K562 (cell line): ENCODE data around the gene TDRD10. TPM values are rescaled to one million over a fixed set of nuclear protein-coding genes. Genes with fewer than 3 reads are reported as not detected.
A peak's percentile ranks its signal among the peaks of the same experiment; 100 is the strongest.

Source experiments
- BRD9 ChIP-seq: fragments of 450-650 bp; IDR thresholded peaks from 2 replicates; pipeline ENCODE4 v1.6.1; 2018; ENCODE audit warnings: low read depth; ENCODE audit not compliant: partially characterized antibody
- ESRRB ChIP-seq: fragments of 250-450 bp; sonication (Bioruptor Pico); IDR thresholded peaks from 2 replicates; pipeline ENCODE4 v1.5.0; 2020; ENCODE audit warnings: mild to moderate bottlenecking, moderate library complexity, borderline replicate concordance
- FOXJ2 ChIP-seq: fragments of 200-800 bp; sonication (Bioruptor generic); IDR thresholded peaks from 2 replicates; pipeline ENCODE4 v1.6.1; 2016; ENCODE audit warnings: missing genetic modification characterization, missing compliant biosample characterization
- HEY1 ChIP-seq: fragments of 250-450 bp; sonication (Bioruptor Pico); IDR thresholded peaks from 2 replicates; pipeline ENCODE4 v1.5.0; 2020; ENCODE audit warnings: mild to moderate bottlenecking, moderate library complexity, borderline replicate concordance
- HOMEZ ChIP-seq: fragments of 250-450 bp; sonication (Bioruptor Pico); IDR thresholded peaks from 2 replicates; pipeline ENCODE4 v1.4.0; 2020; ENCODE audit warnings: mild to moderate bottlenecking, moderate library complexity
- KDM4B ChIP-seq, 2 experiments: fragments of 450-650 bp in 1 of 2; sonication (generic) in 1 of 2; IDR thresholded peaks; 2 replicates each; pipeline ENCODE4 v1.6.1; 2016 to 2017; ENCODE audit warnings: borderline replicate concordance in 2 of 2, antibody characterized with exemption in 1 of 2, low read depth in 1 of 2, mild to moderate bottlenecking in 1 of 2
- MXD1 ChIP-seq: fragments of 250-450 bp; sonication (Bioruptor Pico); IDR thresholded peaks from 2 replicates; pipeline ENCODE4 v1.8.0; 2021; ENCODE audit warnings: borderline replicate concordance, mild to moderate bottlenecking, moderate library complexity; ENCODE audit not compliant: poor library complexity, severe bottlenecking
- PTBP1 ChIP-seq: fragments of 200-400 bp; formaldehyde crosslinking; IDR thresholded peaks from 2 replicates; pipeline ENCODE4 v1.6.1; 2017; ENCODE audit warnings: low read depth, low read length
- RBM34 ChIP-seq: fragments of 200-400 bp; formaldehyde crosslinking; IDR thresholded peaks from 2 replicates; pipeline ENCODE4 v1.6.1; 2018; ENCODE audit warnings: low read length, borderline replicate concordance; ENCODE audit not compliant: insufficient read depth
- REST ChIP-seq, 2 experiments: fragments of 450-650 bp; formaldehyde crosslinking in 1 of 2; IDR thresholded peaks; 2 replicates each; pipeline versions ENCODE4 v1.4.0 to v1.6.1; 2014 to 2020; ENCODE audit warnings: mild to moderate bottlenecking in 2 of 2, borderline replicate concordance in 1 of 2, low read depth in 1 of 2
- SLC30A9 ChIP-seq: fragments of 250-450 bp; sonication (Bioruptor Pico); IDR thresholded peaks from 2 replicates; pipeline ENCODE4 v1.8.0; 2022; ENCODE audit warnings: mild to moderate bottlenecking, moderate library complexity
- STAT5A ChIP-seq: IDR thresholded peaks from 2 replicates; pipeline ENCODE4 v1.6.1; 2012; ENCODE audit warnings: low read length, inconsistent platforms, borderline replicate concordance
- ZNF316 ChIP-seq: fragments of 450-650 bp; IDR thresholded peaks from 2 replicates; pipeline ENCODE4 v1.6.1; 2016
- ZNF778 ChIP-seq: fragments of 450-650 bp; formaldehyde crosslinking; IDR thresholded peaks from 2 replicates; pipeline ENCODE4 v1.4.0; 2020; ENCODE audit warnings: mild to moderate bottlenecking, moderate library complexity
- polyA plus RNA-seq, 8 experiments: library from polyadenylated mRNA; depleted of rRNA in 4 of 8; stranded (reverse) in 5 of 8; unstranded in 3 of 8; fragments of >200 nt; fragmentation: Nextera tagmentation in 2 of 8; fragmentation: Illumina TruSeq in 1 of 8; extraction: Ambion mirVana in 2 of 8; extraction: Trizol in 1 of 8; gene quantifications; 2 replicates each; pipeline versions ENCODE4 v1.2.1 to v1.2.3, GENCODE V29; 2011 to 2014; ENCODE audit warnings: inconsistent platforms in 1 of 8, missing spikeins in 1 of 8
- total RNA-seq, 7 experiments: library from RNA; depleted of rRNA in 6 of 7; stranded (reverse); fragments of >200 nt in 6 of 7; fragmentation: Illumina TruSeq in 2 of 7; extraction: Trizol in 2 of 7; gene quantifications; 2 replicates each; pipeline versions ENCODE4 v1.2.1 to v1.2.3, GENCODE V29; 2011 to 2021; ENCODE audit warnings: low replicate concordance in 1 of 7

Gene TDRD10
- total and polyA plus RNA-seq, 9 of the 15 experiments (the other 6 are each of a cell fraction or from before 2014, with no cell fraction given): not detected

GRCh38 chr1:154558720-154559465, 56.9 kb downstream of the TDRD10 start (continued):
- TF ChIP-seq HEY1 (0 out of 2 replicates have a peak, but pooled peaks have one; percentile 21), PTBP1 (0 out of 2 replicates have a peak, but pooled peaks have one; percentile 39), BRD9 (no peak), REST (IDR thresholded peaks at IDR 0.05; ENCODE audit: borderline replicate concordance) (peak; percentile 98), REST (CRISPR knock-in tag; IDR thresholded peaks at IDR 0.05; ENCODE audit: low read depth) (peak; percentile 46; the same call in 1 of the 2 replicates), ZNF778 (CRISPR knock-in tag) (no peak), SLC30A9 (CRISPR knock-in tag) (no peak), ZNF316 (no peak), KDM4B (IDR thresholded peaks at IDR 0.05; ENCODE audit: borderline replicate concordance in 2 of 2, low read depth in 1 of 2) (peak in 1 of 2 experiments; percentile 99; a peak in 2 of 4 replicates), RBM34 (no peak), FOXJ2 (tag) (peak; percentile 79), STAT5A (no peak), MXD1 (CRISPR knock-in tag) (peak; percentile 69), ESRRB (no peak), HOMEZ (CRISPR knock-in tag) (no peak)
